HG03064 (cell line): ENCODE measurements around the gene RPS14.
"Not testable (repeated sequence)": the region's sequence is repeated elsewhere in the genome, so short reads cannot be mapped to it uniquely, and the experiment has no call there.

Experiments used
- ATAC-seq: cut with Tn5 transposase; IDR thresholded peaks from one replicate; pipeline ENCODE4 v1.9.1; 2021; ENCODE audit warnings: low read depth; ENCODE audit not compliant: unreplicated experiment

RPS14 gene

DNA sequence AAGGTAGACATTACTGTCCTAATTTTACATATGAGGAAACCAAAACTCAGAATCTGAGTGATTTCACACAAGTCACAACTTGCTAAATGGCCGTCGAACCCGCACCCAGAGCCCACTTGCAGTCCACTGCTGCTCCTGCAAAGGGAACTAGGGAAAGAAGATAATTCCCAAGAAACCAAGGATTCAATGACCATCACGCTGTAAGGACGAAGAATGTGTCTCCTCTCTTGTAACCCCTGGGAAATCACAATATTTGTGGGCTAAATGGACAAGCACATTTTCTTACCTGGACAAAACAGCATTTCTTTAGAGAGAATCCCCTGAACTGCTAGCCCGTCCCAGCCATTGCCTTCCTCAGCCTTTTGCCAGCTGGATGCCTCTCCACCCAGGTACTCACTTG is 2.4 kb downstream of the RPS14 start:
- no peak for ATAC-seq

DNA sequence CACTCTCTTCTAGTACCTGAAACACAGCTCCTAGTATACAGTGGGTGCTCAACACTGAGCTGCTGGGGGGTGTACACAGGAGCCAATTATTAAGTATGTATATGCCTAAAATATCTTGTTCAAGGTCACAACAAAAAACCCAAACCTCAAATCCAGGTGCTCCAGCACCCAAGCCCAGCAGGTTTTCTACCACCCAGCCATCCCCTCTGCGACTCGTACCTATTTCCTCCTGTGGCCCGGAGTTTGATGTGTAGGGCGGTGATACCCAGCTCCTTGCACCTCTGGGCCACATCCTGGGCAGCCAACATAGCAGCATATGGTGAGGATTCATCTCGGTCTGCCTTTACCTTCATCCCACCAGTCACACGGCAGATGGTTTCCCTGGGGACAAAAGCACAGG is 3.0 kb downstream of the RPS14 start:
- ATAC-seq, result no peak

DNA sequence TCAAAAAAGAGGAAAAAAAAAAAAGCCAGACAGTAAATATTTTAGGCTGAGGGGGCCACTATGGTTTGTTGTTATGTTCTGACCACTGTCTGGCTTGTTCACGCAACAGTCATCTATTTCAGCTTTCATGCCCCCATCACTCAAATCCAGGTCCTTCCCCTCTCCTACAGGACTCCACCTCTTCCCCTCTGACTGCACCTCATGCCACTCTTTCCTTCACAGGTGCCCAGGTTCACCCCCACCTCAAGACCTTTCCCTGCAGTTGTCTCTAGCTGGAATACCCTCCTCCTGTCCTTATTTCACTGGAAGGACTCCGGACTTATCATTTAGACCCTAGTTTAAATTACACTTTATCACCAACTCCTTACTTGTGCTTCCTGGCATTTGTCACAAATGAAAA is 3.5 kb downstream of the RPS14 start:
- ATAC-seq, result no peak

DNA sequence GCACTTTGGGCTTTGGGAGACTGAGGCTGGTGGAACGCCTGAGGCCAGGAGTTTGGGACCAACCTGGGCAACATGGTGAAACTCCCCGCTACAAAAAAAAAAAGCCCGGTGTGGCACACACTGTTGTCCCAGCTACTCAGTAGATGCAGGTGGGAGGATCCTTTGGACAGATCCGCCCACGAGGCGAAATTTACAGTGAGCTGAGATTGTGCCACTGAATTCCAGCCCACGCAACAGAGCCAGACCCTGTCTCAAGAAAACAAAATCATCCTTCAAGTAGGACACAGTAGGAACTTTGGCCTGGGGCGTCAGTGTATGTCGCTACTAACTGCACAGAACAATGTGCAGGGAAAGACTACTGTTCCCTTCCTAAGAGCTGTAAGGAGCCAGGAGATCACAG is 4.8 kb downstream of the RPS14 start:
- ATAC-seq, result no peak

DNA sequence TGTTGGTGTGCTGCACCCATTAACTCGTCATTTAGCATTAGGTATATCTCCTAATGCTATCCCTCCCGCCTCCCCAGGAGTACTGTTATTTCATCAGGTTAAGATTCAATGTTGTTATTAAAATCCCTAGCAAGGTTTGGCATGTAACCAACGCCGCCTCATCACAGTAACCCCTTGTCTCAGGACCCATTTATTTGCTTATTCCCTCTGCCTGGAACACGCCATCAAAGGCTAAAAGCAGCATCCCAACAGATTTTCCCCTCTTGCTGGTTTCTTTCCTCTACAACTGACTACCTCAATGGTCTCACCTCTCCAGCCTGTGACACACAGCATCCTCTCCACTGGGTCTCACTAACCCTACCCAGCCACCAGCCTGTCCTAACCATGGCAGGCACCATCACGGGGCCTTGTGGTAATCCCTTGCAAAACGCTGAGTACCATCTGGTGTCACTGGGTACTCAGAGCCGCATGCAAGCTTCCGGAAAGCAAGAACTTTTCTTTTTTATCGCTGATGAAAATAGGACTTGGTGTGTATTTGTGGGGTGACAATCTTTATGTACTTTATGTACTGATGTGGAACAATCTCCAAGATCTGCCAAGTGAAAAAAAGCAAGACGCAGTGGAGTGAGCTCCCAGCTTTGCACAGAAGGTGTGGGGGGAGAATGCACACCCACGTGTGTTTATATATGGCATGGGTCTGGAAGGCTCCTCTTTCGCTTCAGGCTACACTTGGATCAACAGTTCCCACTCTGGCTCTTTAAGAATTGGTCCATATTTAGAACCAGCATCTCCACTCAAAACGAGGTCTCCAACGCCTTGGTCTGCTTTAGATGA is 6.1 kb downstream of the RPS14 start:
- no peak for ATAC-seq

DNA sequence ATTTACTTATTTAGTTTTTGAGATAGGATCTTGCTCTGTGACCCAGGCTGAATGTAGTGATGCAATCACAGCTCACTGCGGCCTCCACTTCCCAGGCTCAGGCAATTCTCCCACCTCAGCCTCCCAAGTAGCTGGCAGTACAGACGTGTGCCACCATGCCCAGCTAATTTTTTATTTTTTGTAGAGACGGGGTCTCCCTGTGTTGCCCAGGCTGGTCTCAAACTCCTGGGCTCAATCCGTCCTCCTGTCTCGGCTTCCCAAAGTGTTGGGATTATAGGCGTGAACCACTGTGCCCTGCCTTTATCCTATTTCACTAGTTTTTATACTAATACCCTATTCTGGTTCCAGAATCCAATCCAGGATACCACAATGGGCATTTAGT is 6.8 kb downstream of the RPS14 start:
- ATAC-seq, result no peak

DNA sequence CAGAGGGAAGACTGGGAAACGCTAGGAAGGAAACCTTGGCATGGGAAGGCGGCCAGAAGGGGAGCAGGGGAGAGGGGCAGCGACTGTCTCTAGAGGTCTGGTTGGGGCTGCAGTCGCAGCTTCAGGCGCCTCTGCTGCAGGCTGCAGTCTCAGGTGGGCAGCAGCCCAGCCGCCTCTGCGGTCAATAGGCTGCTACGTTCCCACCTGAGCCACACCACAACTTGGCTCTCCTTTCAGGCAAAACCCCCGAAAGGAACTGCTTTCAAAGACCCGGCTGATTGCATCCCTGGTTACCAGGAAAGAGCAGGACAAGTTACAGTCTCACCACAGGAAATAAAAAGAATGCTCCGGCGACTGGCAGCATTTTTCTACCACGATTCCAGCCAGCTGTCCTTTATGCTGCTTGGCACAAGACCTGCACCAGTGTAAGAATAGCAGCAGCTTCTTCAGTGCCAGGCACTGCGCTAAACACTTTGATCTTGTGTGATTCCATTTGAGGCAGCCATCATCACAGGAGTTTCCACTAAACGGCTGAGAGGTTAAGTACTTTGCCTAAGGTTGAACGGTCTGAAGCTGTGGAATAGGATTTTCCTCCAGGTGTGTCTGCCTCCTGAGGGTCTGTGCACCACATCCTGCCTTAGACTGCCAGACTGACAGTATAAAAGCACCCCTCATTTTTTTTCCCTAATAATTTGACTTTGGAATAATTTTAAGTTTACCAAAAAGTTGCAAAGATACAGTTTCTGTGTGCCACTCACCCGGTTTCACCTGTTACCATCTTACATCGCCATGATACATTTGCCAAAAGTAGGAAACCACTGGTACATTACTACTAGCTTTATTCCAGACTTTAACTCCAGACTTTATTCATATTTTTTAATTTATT is 7.5 kb downstream of the RPS14 start:
- no peak for ATAC-seq

DNA sequence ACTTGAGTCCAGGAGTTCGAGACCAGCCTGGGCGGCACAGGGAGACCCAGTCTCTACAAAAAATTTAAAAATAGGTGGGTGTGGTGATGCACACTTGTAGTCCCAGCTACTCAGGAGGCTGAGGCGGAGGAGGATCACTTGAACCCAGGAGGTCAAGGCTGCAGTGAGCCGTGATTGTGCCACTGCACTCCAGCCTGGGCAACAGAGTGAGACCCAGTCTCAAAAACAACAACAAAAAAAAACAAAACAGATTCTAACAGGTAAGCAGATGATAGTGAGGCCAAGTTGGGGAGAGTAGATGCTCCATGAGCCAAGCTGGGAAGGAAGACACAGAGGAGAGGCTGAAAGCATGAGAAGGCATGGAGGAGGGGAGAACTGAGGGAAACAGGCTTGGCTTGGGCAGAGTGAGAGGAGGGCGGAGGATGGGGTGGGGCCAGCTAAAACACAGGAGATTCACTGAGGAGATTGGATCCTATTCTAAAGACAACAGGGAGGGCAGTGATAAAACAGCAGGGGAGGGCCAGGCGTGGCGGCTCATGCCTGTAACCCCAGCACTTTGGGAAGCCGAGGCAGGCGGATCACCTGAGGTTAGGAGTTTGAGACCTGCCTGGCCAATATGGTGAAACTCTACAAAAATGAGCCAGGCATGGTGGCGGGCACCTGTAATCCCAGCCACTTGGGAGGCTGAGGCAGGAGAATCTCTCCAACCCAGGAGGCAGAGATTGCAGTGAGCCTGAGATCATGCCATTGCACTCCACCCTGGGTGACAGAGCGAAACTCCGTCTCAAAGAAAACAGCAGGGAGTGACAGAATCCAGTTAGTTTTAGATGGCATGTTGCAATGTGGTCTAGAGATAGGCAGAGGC is 8.4 kb downstream of the RPS14 start:
- ATAC-seq, result no peak

DNA sequence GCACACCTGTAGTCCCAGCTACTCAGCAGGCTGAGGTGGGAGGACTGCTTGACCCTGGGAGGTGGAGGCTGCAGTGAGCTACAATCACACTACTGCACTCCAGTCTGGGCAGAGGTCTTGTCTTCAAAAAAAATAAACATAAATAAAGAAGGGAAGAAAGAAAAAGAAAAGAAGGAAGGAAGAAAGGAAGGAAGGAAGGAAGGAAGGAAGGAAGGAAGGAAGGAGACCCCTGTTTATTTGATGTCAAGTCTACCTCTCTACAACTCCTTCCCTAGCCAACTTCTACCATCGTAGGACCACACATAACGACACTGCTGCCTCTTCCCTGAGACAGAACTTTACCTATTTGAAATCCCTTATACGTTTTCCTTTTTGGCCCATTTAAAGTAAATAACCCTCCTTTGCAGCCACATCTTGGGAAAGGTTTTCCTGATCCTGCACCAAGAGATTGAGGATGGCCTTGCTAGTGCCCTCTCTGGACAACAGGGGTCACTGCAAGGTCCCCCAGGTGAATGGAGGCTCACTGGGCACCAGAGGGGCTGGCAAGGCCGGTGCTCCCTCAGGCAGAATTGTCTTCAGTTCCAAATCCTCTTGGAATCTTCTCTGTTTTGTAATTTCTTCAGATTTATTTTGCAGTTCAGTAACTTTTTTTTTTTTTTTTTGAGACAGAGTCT is 10.5 kb downstream of the RPS14 start:
- no peak for ATAC-seq

DNA sequence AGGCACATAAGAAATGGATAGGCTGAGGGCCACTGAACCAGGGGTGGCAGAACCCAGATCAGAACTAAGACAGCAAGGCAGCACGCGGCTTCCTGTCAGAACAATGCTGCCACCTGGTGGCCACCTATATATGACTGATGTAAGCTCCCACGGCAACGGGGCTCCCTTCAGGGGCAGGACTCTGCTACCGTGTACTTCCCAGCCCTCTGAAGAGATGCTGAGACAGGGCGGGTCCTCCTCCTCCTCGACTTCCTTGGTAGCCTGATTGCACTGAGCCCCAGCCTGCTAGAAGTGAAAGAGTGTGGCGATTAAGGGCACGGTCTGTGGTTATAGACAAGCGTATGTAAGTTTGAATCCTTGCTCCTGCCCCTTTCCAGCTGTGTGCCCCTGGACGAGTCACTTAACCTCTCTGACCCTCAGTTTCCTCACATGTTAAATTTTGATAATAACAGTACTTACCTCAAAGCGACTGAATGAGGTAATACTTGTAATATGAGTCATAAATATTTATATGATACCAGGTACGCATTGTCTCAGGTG is 13.3 kb downstream of the RPS14 start:
- peak; percentile 92 for ATAC-seq

DNA sequence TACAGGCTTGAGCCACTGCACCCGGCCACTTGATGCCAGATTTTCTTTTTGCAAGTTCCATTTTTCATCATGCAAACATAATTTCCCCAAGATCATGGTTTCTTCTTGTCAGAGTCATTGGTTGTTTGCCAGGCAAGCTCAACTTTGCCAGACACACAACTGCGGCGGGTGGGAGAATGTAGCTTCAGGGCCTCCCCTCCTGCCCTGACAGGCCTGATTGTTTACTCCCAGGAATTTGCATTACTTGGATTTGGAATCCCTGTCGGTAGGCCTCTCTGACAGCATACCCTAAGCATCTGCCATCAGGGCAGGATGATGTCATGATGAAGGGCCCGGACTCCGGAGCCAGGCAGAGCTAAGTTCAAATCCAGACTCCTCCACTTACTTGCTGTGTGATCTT is 15.1 kb downstream of the RPS14 start:
- ATAC-seq, result no peak

DNA sequence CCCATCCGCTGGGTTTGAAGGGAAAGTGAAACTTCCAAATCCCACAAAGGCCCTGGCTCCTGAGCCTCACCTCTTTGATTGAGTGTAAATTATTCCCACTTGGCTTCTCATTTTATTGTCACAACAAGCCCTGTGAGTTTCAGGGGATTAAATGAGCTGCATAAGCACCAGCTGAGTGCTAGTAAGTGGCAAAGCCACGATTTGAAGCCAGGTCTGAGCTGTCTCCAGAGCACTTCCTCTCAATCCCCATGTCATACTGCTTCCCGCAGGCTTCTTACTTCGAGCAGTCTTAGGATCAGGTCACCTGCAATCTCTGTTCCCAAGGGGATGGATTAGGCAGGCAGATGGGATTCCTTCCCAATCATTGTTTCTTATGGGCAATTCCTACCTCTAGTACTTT is 18.0 kb downstream of the RPS14 start:
- no peak for ATAC-seq

DNA sequence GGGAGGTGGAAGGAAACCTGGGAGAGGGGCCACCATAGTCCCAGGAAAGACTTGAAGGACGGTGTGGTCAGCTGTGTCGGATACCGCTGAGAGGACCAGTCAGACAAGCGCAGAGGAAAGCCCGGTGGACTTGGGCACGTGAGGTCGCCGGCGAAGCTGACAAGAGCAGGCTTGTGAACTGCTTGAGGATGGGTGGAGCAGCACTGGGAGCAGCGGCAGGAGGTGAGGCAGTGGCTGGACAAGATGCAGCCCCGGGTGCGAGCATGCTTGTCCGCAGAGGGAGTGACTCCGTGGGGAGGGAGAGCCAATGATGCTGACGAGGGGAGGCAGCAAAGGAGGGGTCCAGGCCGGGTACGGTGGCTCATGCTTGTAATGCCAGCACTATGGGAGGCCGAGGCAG is 18.5 kb downstream of the RPS14 start:
- ATAC-seq, result no peak

DNA sequence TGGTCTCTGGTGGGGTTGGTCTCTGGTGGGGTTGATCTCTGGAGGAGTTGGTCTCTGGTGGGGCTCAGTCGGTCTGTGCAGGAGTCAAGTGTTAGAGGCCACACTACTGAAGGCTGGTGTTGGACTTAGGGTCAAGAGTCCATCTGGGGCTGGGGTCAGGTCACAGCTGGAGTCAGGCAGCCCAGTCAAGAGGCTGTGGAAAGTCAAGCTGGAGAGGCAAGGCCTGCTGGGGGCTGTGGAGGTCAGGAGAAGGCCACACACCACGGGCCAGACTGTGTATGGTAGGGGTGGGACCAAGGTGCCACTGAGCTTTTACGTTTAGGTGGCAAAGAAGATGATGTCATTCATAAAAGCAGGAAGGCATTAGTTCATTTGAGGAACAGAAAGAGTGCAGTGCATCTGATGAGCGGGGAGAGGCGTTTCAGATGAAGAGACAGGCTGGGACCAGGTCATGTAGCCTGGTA is 20.1 kb downstream of the RPS14 start:
- no peak for ATAC-seq

DNA sequence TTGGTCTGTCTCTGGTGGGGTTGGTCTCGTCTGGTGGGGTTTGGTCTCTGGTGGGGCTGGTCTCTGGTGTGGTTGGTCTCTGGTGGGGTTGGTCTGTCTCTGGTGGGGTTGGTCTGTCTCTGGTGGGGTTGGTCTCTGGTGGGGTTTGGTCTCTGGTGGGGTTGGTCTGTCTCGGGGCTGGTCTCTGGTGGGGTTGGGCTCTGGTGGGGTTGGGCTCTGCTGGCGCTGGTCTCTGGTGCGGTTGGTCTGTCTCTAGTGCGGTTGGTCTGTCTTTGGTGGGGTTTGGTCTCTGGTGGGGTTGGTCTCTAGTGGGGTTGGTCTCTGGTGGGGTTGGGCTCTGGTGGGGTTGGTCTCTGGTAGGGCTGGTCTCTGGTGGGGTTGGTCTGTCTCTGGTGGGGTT is 20.6 kb downstream of the RPS14 start:
- ATAC-seq, result no peak

DNA sequence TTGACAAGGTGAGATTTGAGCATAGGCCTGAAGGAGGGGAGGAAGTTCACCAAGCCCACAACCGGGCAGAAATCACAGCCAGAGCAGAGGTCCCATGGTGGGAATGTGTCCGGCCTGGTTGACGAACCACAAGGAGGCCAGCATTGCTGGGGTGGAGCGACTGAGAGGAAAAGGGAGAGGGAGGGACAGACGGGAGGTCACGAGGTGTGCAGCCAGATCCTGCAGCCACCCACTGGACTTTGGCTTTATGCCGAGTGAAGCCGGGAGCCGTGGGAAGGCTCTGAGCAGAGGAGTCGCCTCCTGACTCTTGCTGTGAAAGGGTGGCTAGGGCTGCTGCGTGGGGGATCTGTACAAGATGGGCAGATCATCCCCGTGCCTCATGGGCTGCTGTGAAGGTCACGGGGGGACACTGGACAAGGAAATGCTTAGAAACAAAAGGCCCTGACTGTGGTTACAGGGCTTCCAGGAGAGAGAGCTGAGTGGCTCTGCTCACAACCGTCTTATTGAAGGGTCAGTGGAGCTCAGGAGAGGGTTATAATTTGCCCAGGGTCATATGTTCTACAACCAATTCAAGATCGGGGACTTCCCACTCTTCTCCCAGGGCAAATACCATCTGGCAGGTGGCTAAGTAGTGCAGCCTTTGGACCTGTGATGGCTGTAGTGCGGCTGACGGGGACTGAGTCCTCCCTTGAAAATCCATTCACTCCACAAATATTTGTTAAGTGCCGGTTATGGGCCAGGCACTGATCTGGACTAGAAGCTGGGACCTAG is 21.2 kb downstream of the RPS14 start:
- no peak for ATAC-seq

DNA sequence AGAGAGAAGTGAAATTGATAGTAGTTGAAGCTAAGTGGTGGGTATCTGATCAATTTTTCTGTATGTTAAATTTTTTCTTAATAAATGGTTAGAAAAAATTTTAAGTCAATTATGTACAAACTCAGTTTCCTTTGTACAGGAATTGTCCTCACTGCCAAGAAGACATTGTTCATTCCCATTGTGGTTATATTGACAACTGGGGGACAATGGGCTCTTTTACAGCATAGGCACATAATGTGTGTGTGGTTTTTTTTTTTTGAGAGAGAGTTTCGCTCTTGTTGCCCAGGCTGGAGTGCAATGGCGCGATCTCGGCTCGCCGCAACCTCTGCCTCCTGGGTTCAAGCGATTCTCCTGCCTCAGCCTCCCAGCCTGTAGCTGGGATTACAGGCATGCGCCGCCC is 23.4 kb downstream of the RPS14 start:
- not testable (repeated sequence) for ATAC-seq

DNA sequence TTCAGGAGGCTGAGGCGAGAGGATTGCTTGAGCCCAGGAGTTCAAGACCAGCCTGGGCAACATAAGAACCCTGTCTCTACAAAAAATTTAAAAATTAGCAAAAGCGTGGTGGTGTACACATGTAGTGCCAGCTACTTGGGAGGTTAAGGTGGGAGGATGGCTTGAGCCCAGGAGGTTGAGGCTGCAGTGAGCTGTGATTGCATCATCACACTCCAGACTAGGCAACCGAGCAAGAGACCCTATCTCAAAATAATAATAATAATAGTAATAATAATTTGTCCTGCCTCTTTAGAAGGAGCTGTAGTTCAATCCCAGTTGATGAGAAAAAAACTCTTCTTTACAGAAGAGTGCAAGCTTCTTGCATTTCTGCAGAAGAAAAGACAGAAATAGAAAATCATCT is 26.8 kb downstream of the RPS14 start:
- ATAC-seq, result no peak

DNA sequence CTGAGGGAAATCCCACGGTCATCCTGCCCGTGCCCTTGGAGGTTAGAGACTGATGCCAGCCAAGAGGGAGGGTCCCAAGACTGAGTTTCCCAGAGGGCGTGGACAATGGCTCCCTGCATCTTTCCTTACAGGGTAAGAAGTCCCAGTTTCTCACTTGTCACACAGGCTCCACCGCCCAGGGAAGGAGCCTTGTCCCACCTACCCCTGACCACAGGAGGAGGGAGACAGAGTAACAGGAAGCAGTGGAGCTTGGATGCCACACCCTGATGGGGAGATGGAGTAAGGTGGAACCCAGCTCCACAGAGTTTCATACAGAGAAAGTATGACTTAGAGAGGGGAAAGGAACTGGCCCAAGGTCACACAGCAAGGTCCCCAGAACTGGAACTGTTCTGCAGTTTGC is 27.5 kb downstream of the RPS14 start:
- ATAC-seq, result no peak
